Cardiac muscle cell (in vitro differentiated cells and primary cell): ENCODE measurements around the gene MARCHF4. TPM values are rescaled to one million over a fixed set of nuclear protein-coding genes. Genes with fewer than 3 reads are reported as not detected.
A peak's percentile ranks its signal among the peaks of the same experiment; 100 is the strongest.

Experiments used
- DNase-seq, 2 donors: peaks; one replicate each; pipeline versions ENCODE4 v3.0.0 to v3.0.0-alpha.2; 2010 to 2017; ENCODE audit warnings: low read depth in 1 of 2, low spot score in 1 of 2
- H3K27ac ChIP-seq: fragments of 200-600 bp; sonication (generic); 2 replicates; pipeline ENCODE4 v1.5.1; 2016
- H3K27me3 ChIP-seq: fragments of 200-600 bp; sonication (generic); 2 replicates; pipeline ENCODE4 v1.6.0; 2016; ENCODE audit warnings: control low read depth
- H3K36me3 ChIP-seq: fragments of 200-600 bp; sonication (generic); 2 replicates; pipeline ENCODE4 v1.5.1; 2016; ENCODE audit warnings: control low read depth
- H3K4me1 ChIP-seq: fragments of 200-600 bp; sonication (generic); 2 replicates; pipeline ENCODE4 v1.8.1; 2017; ENCODE audit warnings: low read depth, mild to moderate bottlenecking, mixed run types
- H3K4me3 ChIP-seq: fragments of 200-600 bp; sonication (generic); 2 replicates; pipeline ENCODE4 v1.5.1; 2016; ENCODE audit warnings: mild to moderate bottlenecking
- H3K9me3 ChIP-seq: fragments of 200-600 bp; sonication (generic); 2 replicates; pipeline ENCODE4 v1.5.1; 2017; ENCODE audit warnings: low read depth, mild to moderate bottlenecking, control low read depth
- CTCF ChIP-seq: IDR thresholded peaks from 2 replicates; pipeline ENCODE4 v1.5.1; 2012; ENCODE audit warnings: low read depth, mild to moderate bottlenecking, low read length
- polyA plus RNA-seq: library from polyadenylated mRNA; unstranded; fragments of >200 nt; fragmentation: Nextera tagmentation; extraction: Ambion mirVana; gene quantifications from 2 replicates; pipeline ENCODE4 v1.2.1, GENCODE V29; 2016
- total RNA-seq: library from RNA; depleted of rRNA; stranded (reverse); fragments of >200 nt; gene quantifications from 2 replicates; pipeline ENCODE4 v1.2.3, GENCODE V29; 2016

MARCHF4 gene
- total and polyA plus RNA-seq, 2 experiments from 2014 or later, result not detected

- Histone ChIP-seq H3K4me3 (no peak overlapping the region), H3K9me3 (no peaks in the 10 kb centered on the region), H3K4me1 (peaks cover 14% of the 10 kb centered on the region), H3K27ac (no peak overlapping the region), H3K36me3 (no peaks in the 10 kb centered on the region), H3K27me3 (no peaks in the 10 kb centered on the region)
- TF ChIP-seq CTCF, result no peak
- DNase-seq, result peak in 1 of 2 donors; percentile 61
These were observed 23.5 kb downstream of the MARCHF4 start for GRCh38 chr2:216348756-216349308.

- H3K36me3 ChIP-seq, result no peaks in the 10 kb centered on the region
- peaks cover 14% of the 10 kb centered on the region for H3K4me1 ChIP-seq
- no peaks in the 10 kb centered on the region for H3K27me3 ChIP-seq
- TF ChIP-seq CTCF, result no peak
- no peak overlapping the region for H3K4me3 ChIP-seq
- no peak for DNase-seq
- H3K9me3 ChIP-seq, result no peaks in the 10 kb centered on the region
- no peak overlapping the region for H3K27ac ChIP-seq
These were observed 25.5 kb downstream of the MARCHF4 start for GRCh38 chr2:216346781-216347180.

- Histone ChIP-seq H3K4me3 (no peak overlapping the region), H3K9me3 (no peaks in the 10 kb centered on the region), H3K27ac (no peak overlapping the region), H3K27me3 (no peaks in the 10 kb centered on the region), H3K36me3 (no peaks in the 10 kb centered on the region), H3K4me1 (peaks cover 14% of the 10 kb centered on the region)
- no peak for TF ChIP-seq CTCF
- no peak for DNase-seq
These were observed 26.4 kb downstream of the MARCHF4 start for GRCh38 chr2:216345846-216346245.

GRCh38 chr2:216344950-216345300 lies 27.4 kb downstream of the MARCHF4 start:
- no peak for DNase-seq
- Histone ChIP-seq H3K4me1 (peaks cover 16% of the 10 kb centered on the region), H3K36me3 (no peaks in the 10 kb centered on the region), H3K9me3 (no peaks in the 10 kb centered on the region), H3K27ac (no peak overlapping the region), H3K27me3 (no peaks in the 10 kb centered on the region), H3K4me3 (no peak overlapping the region)
- TF ChIP-seq CTCF, result no peak

- no peaks in the 10 kb centered on the region for H3K27me3 ChIP-seq
- H3K4me3 ChIP-seq, result no peak overlapping the region
- H3K36me3 ChIP-seq, result no peaks in the 10 kb centered on the region
- no peak for TF ChIP-seq CTCF
- peaks cover 17% of the 10 kb centered on the region for H3K4me1 ChIP-seq
- H3K9me3 ChIP-seq, result no peaks in the 10 kb centered on the region
- no peak overlapping the region for H3K27ac ChIP-seq
- no peak for DNase-seq
These were observed 27.9 kb downstream of the MARCHF4 start for GRCh38 chr2:216344206-216344949.
